Endothelial cell of umbilical vein (primary cell): ENCODE data around the gene NDUFB7. TPM values are rescaled to one million over a fixed set of nuclear protein-coding genes. Genes with fewer than 3 reads are reported as not detected.

Experiments used
- BruUV-seq: library from RNA; stranded (reverse); fragments of 400-500 nt; replicated peaks from 2 replicates; lab custom pipeline; 2021; lab: Mats Ljungman, UMichigan
- CTCF ChIA-PET: fragments of 300-600, 350-600 bp; sonication (Branson Sonifier 250); formaldehyde crosslinking; loops from one replicate; lab custom pipeline; 2021; ENCODE audit warnings: antibody characterized with exemption, inconsistent platforms; lab: Charles Lee
- POLR2A ChIA-PET: fragments of 300-600, 350-600 bp; sonication (Branson Sonifier 250); formaldehyde crosslinking; loops from one replicate; lab custom pipeline; 2021; ENCODE audit warnings: antibody characterized with exemption, inconsistent platforms; lab: Charles Lee
- DNase-seq: peaks from one replicate; pipeline ENCODE4 v3.0.0-alpha.2; 2011; ENCODE audit warnings: low read depth, low spot score
- FAIRE-seq: peaks from 2 replicates; lab custom pipeline; 2011; peaks lifted over from hg19 to GRCh38; lab: Jason Lieb, UNC
- H2AFZ ChIP-seq: 2 replicates; pipeline ENCODE4 v1.6.0; 2012; ENCODE audit warnings: low read depth, low read length, control low read depth, inconsistent platforms
- H3K27ac ChIP-seq: 2 replicates; pipeline ENCODE4 v1.5.1; 2011; ENCODE audit warnings: low read depth, mild to moderate bottlenecking, control low read depth, low read length, moderate library complexity; ENCODE audit not compliant: insufficient read depth
- H3K27me3 ChIP-seq, 2 experiments: 2 replicates each; pipeline versions ENCODE4 v1.6.0 to v1.6.1; 2011; ENCODE audit warnings: low read length in 2 of 2, mixed read lengths in 1 of 2; ENCODE audit not compliant: control insufficient read depth in 2 of 2, insufficient read depth in 2 of 2
- H3K36me3 ChIP-seq, 2 experiments: 2 replicates in 1 of 2; 3 replicates in 1 of 2; pipeline ENCODE4 v1.5.1; 2011; ENCODE audit warnings: low read length in 2 of 2, mild to moderate bottlenecking in 1 of 2, moderate library complexity in 1 of 2; ENCODE audit not compliant: control insufficient read depth in 2 of 2, insufficient read depth in 2 of 2; ENCODE audit errors: extremely low read depth in 1 of 2
- H3K4me1 ChIP-seq: 3 replicates; pipeline ENCODE4 v1.5.1; 2011; ENCODE audit warnings: mild to moderate bottlenecking, low read length; ENCODE audit not compliant: control insufficient read depth, insufficient read depth; ENCODE audit errors: extremely low read depth
- H3K4me2 ChIP-seq: 2 replicates; pipeline ENCODE4 v1.6.1; 2011; ENCODE audit warnings: low read length, control low read depth, mixed read lengths; ENCODE audit not compliant: insufficient read depth
- H3K4me3 ChIP-seq, 3 experiments: fragments of 200-600 bp in 1 of 3; sonication (generic), shearing (Covaris generic) in 1 of 3; replicated peaks in 1 of 3; 2 replicates each; pipeline ENCODE4 v1.5.1; 2011 to 2016; ENCODE audit warnings: control low read depth in 3 of 3, low read length in 3 of 3, mild to moderate bottlenecking in 2 of 3, inconsistent platforms in 1 of 3, low read depth in 1 of 3, moderate library complexity in 1 of 3; ENCODE audit not compliant: insufficient read depth in 1 of 3
- H3K79me2 ChIP-seq: 2 replicates; pipeline ENCODE4 v1.6.0; 2012; ENCODE audit warnings: low read length, inconsistent platforms; ENCODE audit not compliant: control insufficient read depth, insufficient read depth
- H3K9ac ChIP-seq: replicated peaks from 2 replicates; pipeline ENCODE3; 2011; ENCODE audit warnings: low read length, control low read depth; ENCODE audit not compliant: insufficient read depth; ENCODE audit errors: extremely low read depth
- H3K9me1 ChIP-seq: replicated peaks from 3 replicates; pipeline ENCODE4 v1.6.0; 2011; ENCODE audit warnings: mild to moderate bottlenecking, low read length; ENCODE audit not compliant: control insufficient read depth, insufficient read depth; ENCODE audit errors: extremely low read depth
- H3K9me3 ChIP-seq: replicated peaks from 2 replicates; pipeline ENCODE4 v1.5.1; 2012; ENCODE audit warnings: low read length, inconsistent platforms; ENCODE audit not compliant: control insufficient read depth, insufficient read depth
- H4K20me1 ChIP-seq: replicated peaks from 2 replicates; pipeline ENCODE3; 2011; ENCODE audit warnings: mild to moderate bottlenecking, low read length; ENCODE audit not compliant: control insufficient read depth, insufficient read depth; ENCODE audit errors: extremely low read depth
- CTCF ChIP-seq, 2 donors: IDR thresholded peaks; 1 replicate in 1 of 2; 2 replicates in 1 of 2; pipeline ENCODE4 v1.5.1; 2011; ENCODE audit warnings: low read length in 2 of 2, mild to moderate bottlenecking in 2 of 2, moderate library complexity in 2 of 2, control low read depth in 1 of 2, inconsistent platforms in 1 of 2, low read depth in 1 of 2; ENCODE audit not compliant: insufficient read depth in 1 of 2; ENCODE audit errors: extremely low read depth in 1 of 2
- EZH2 ChIP-seq: IDR thresholded peaks from 2 replicates; pipeline ENCODE4 v1.6.1; 2012; ENCODE audit warnings: borderline replicate concordance, low read depth, mild to moderate bottlenecking, moderate library complexity, low read length, inconsistent platforms; ENCODE audit not compliant: severe bottlenecking
- FOS ChIP-seq: IDR thresholded peaks from 2 replicates; pipeline ENCODE4 v1.6.1; 2011; ENCODE audit warnings: mild to moderate bottlenecking, low read length, moderate library complexity, borderline replicate concordance; ENCODE audit not compliant: insufficient read depth
- GATA2 ChIP-seq: IDR thresholded peaks from 2 replicates; pipeline ENCODE4 v1.7.0; 2011; ENCODE audit warnings: low read depth, mild to moderate bottlenecking, moderate library complexity, mixed read lengths, low read length; ENCODE audit not compliant: insufficient read length, insufficient read depth
- JUN ChIP-seq: IDR thresholded peaks from 2 replicates; pipeline ENCODE4 v1.6.1; 2011; ENCODE audit warnings: borderline replicate concordance, low read depth; ENCODE audit not compliant: insufficient read length, insufficient read depth
- MAX ChIP-seq: IDR thresholded peaks from 2 replicates; pipeline ENCODE4 v1.6.1; 2011; ENCODE audit not compliant: insufficient read depth, insufficient read length
- MYC ChIP-seq: IDR thresholded peaks from one replicate; pipeline ENCODE4 v1.6.1; 2011; ENCODE audit warnings: mild to moderate bottlenecking, low read depth, low read length
- POLR2A ChIP-seq: IDR thresholded peaks from 2 replicates; pipeline ENCODE4 v1.6.1; 2012; ENCODE audit warnings: low read depth, mild to moderate bottlenecking, control low read depth, low read length
- POLR2AphosphoS5 ChIP-seq: IDR thresholded peaks from 2 replicates; pipeline ENCODE4 v1.6.1; 2012; ENCODE audit warnings: low read depth, mild to moderate bottlenecking, control low read depth, low read length, moderate library complexity; ENCODE audit not compliant: insufficient read depth
- dilution Hi-C: fragments of 300-500 bp; cut with MboI; formaldehyde crosslinking; loops from one replicate; pipeline ENCODE4 v1.15.0; 2019; ENCODE audit warnings: low sequenced_read_pairs; ENCODE audit not compliant: extremely low pct_ligation_motif_present
- intact Hi-C: fragments of 100-400 bp; cut with micrococcal nuclease; formaldehyde crosslinking; loops from one replicate; pipeline ENCODE4 v1.10.0; 2022
- polyA plus RNA-seq, 4 experiments: library from polyadenylated mRNA; depleted of rRNA in 3 of 4; stranded (reverse) in 3 of 4; unstranded in 1 of 4; fragments of >200 nt; gene quantifications; 2 replicates each; pipeline versions ENCODE4 v1.2.1 to v1.2.3, GENCODE V29; 2011 to 2012; ENCODE audit warnings: missing spikeins in 1 of 4
- total RNA-seq: library from RNA; stranded (reverse); gene quantifications from 2 replicates; pipeline ENCODE4 v1.2.3, GENCODE V29; 2021

Gene NDUFB7
- total and polyA plus RNA-seq, 2 donors (not counting 3 experiments of a cell fraction or from before 2014, with no cell fraction given) = 177 to 655 TPM

GRCh38 chr19:14563989-14564651, 7.7 kb downstream of the NDUFB7 start:
- no peak for DNase-seq
- no peaks in the 10 kb centered on the region for H3K27me3 ChIP-seq
- dilution Hi-C loops = no loop called here

More at GRCh38 chr19:14563989-14564651, 7.7 kb downstream of the NDUFB7 start:
- H3K4me2 ChIP-seq = no peak overlapping the region
- no peak overlapping the region for H3K27ac ChIP-seq
- no peaks in the 10 kb centered on the region for H3K9me3 ChIP-seq
- no peak overlapping the region for H3K9ac ChIP-seq
- peaks cover 5% of the 10 kb centered on the region for H3K79me2 ChIP-seq
- no peaks in the 10 kb centered on the region for H4K20me1 ChIP-seq
- BruUV-seq = no TSS peak
- no peak overlapping the region for H2AFZ ChIP-seq
- FAIRE-seq = no peak
- CTCF ChIA-PET = no interaction called here
- H3K36me3 ChIP-seq = peaks cover 0 to 11% of the 10 kb centered on the region in 2 experiments
- H3K9me1 ChIP-seq = no peaks in the 10 kb centered on the region
- H3K4me1 ChIP-seq = peaks cover 6% of the 10 kb centered on the region
- POLR2A ChIA-PET = no interaction called here
- H3K4me3 ChIP-seq = no peak overlapping the region
- intact Hi-C loops = no loop called here
- TF ChIP-seq JUN (no peak), FOS (no peak), POLR2AphosphoS5 (no peak), MYC (no peak), CTCF (IDR thresholded peaks at IDR 0.05; ENCODE audit: extremely low read depth in 1 of 2, insufficient read depth in 1 of 2, low read depth in 1 of 2, low read length in 2 of 2) (no peak), MAX (no peak), POLR2A (no peak), EZH2 (no peak), GATA2 (no peak)
